GM18951 (cell line): Measurements from ENCODE around the gene FBXL19.

ENCODE experiments used
- POLR2A ChIP-seq: IDR thresholded peaks from 4 replicates; pipeline ENCODE4 v1.6.1; 2011; ENCODE audit warnings: mild to moderate bottlenecking; ENCODE audit not compliant: insufficient read length, insufficient read depth; ENCODE audit errors: extremely low read depth
- in situ Hi-C: fragments of 300-500 bp; cut with MboI; formaldehyde crosslinking; loops from one replicate; pipeline ENCODE4 v1.12.0; 2022; ENCODE audit warnings: low sequenced_read_pairs, mixed read lengths, inconsistent platforms; ENCODE audit not compliant: unreplicated experiment

FBXL19 gene

GRCh38 chr16:30958175-30959079 lies 35.1 kb downstream of the FBXL19 start:
- TF ChIP-seq POLR2A: peak; percentile 46
- in situ Hi-C loops: no loop called here

DNA sequence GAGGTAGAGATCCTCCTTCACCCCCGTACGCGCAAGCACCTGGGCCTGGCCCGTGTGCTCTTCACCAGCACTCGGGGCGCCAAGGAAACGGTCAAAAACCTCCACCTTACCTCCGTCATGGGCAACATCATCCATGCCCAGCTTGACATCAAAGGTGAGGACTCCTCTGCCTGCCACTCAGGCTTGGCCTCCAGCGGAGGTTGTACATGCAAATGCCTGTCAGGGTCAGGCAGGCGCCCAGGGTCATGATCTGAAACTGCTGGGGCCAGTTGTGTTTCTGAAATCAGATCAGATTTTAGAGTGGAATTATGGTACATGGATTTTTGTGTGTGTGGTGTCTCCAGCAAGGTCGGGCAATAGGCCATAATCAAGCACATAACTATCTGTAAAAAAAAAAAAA lies 38.0 kb downstream of the FBXL19 start:
- no peak for TF ChIP-seq POLR2A
- in situ Hi-C loops: no loop called here

GRCh38 chr16:30963925-30964511 lies 40.6 kb downstream of the FBXL19 start:
- TF ChIP-seq POLR2A: no peak
- in situ Hi-C loops: no loop called here

DNA sequence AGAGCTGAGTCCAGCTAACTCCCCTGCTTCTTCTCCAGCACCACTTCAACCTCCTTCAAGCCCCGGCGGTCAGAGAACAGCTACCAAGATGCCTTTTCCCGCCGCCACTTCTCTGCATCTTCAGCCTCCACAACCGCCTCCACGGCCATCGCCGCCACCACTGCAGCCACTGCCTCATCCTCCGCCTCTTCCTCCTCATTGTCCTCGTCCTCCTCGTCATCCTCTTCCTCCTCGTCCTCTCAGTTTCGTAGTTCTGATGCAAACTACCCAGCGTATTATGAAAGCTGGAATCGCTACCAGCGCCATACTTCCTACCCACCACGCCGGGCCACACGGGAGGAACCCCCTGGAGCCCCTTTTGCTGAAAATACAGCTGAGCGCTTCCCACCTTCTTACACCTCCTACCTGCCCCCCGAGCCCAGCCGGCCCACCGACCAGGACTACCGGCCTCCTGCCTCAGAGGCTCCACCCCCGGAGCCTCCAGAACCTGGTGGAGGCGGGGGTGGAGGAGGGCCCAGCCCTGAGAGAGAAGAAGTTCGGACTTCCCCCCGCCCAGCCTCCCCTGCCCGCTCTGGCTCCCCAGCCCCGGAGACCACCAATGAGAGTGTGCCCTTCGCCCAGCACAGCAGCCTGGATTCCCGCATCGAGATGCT lies 41.3 kb downstream of the FBXL19 start:
- TF ChIP-seq POLR2A: no peak
- in situ Hi-C loops: no loop called here

DNA sequence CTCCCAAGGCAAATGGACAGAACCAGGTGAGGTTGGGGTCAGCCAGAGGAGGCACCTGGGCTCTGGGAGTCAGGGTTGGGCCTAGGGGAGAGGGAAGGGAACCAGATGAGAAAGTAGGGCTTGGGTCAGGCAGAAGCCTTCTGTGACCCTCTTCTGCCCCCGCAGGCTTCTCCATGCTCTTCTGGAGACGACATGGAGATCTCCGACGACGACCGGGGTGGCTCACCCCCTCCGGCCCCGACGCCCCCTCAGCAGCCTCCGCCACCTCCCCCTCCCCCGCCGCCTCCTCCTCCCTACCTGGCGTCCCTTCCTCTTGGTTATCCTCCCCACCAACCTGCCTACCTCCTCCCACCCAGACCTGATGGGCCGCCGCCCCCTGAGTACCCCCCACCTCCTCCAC lies 42.1 kb downstream of the FBXL19 start:
- in situ Hi-C loops: no loop called here
- no peak for TF ChIP-seq POLR2A

DNA sequence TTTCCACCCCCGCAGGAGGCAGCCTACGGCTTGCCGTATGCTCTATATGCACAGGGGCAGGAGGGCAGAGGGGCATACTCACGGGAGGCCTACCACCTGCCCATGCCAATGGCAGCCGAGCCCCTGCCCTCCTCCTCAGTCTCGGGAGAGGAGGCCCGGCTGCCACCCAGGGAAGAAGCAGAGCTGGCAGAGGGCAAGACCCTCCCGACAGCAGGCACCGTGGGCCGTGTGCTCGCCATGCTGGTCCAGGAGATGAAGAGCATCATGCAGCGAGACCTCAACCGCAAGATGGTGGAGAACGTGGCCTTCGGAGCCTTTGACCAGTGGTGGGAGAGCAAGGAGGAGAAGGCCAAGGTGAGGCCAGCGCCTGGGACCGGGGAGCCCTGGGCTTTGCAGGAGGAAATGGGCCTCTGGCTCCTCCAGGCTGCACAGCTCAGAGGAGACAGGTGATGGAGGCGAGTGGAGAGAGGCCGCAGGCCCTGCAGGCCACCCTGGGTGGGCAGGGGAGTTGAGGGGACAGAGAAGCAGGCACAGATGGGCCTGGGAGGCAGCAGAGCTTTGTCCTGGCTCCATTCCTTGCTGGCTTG lies 42.8 kb downstream of the FBXL19 start:
- no peak for TF ChIP-seq POLR2A
- in situ Hi-C loops: no loop called here

DNA sequence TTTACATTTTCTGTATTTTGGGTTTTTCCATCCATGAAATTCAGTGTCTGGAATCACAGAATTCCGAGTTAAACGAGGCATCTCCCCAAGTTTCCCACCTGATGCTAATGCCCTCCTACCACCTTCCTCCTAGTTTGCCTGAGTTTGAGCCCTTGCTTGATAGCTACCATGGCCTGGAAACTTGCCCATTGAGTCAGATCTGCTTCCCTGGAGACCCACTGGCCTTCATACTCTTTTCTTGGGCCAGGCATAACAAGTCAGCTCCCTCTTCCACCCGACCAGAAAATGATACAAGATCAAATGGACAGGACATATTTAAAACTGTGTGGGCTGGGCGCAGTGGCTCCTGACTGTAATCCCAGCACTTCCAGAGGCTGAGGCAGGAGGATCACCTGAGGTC lies 44.4 kb downstream of the FBXL19 start:
- TF ChIP-seq POLR2A: no peak
- in situ Hi-C loops: no loop called here

DNA sequence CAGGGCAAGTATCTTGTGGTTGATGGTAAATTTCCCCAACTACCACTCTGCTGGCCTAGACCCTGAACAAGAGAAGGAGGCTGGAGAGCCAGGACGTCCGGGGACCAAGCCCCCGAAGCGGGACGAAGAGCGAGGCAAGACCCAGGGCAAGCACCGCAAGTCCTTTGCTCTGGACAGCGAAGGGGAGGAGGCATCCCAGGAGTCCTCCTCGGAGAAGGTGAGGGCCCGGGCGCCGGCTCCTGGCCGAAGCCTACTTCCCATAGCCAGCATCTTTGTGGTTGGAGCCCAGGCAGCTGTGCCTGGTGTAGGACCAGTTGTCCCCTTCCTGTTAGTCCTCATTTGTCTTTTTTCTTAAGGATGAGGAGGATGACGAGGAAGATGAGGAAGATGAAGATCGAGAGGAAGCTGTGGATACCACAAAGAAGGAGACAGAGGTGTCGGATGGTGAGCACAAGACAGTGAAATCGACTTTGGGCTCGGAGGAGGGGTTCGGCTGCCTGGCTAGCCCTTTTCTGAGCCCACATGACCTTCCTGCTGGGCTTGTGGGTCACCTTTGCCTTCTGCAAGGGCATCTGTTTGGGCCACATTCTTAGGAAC lies 46.0 kb downstream of the FBXL19 start:
- in situ Hi-C loops: no loop called here

DNA sequence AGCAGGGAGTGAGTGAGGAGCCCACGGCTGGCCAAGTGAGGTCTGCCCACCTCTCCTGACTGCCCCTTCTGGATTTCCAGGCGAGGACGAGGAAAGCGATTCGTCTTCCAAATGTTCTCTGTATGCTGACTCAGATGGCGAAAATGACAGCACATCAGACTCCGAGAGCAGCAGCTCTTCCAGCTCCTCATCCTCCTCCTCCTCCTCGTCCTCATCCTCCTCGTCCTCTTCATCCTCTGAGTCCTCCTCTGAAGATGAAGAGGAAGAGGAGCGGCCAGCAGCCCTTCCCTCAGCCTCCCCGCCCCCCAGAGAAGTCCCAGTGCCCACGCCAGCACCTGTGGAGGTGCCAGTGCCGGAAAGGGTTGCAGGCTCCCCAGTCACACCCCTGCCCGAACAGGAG lies 47.9 kb downstream of the FBXL19 start:
- TF ChIP-seq POLR2A: no peak
- in situ Hi-C loops: no loop called here

More for the DNA sequence above, 46.0 kb downstream of the FBXL19 start:
- no peak for TF ChIP-seq POLR2A

DNA sequence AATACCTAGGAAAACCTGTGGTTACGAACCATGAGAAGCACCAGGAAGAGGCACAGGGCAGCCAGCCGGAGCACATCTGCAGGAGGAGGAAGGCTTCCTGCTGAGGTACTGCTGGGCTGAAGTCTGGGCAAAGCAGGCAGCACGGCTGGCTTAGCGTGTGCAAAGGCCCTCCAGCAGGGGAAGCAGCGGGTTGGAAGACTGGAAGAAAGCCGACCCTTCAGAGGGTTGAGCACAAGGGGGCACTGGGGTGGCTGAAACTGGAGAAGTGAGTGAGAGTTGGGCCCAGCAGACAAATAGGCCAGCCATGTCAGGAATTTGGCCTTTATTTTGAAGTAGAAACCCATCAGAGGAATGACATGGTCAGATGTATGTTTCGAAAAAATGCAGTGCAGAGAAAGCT lies 49.5 kb downstream of the FBXL19 start:
- TF ChIP-seq POLR2A: no peak
- in situ Hi-C loops: no loop called here

DNA sequence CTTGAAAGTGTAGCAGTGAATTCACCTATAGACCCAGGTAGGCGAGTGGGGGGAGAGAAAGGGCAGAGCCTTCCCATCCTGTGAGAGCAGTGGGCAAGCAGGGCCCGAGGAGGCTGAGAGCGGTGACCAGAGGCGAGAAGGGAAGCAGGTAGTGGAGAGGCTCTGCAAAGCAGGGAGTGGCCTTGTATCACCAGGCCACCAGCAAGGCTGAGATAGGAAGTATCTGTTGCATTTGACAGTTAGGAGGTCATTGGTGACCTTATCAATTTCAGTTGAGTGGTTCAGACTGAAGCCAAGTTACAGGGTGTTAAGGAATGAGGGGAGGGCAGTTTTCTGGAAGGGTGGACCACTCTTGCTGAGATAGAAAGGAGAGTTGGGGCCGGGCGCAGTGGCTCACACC lies 51.0 kb downstream of the FBXL19 start:
- no peak for TF ChIP-seq POLR2A

GRCh38 chr16:30976486-30976885 lies 53.1 kb downstream of the FBXL19 start:
- TF ChIP-seq POLR2A: no peak
- in situ Hi-C loops: loop anchor here (25.0 kb wide), 2 partner anchors 461 to 886 kb away; partner anchors contain the start of genes COX6A2, ZNF267 and ZNF843

More for the DNA sequence above, 51.0 kb downstream of the FBXL19 start:
- in situ Hi-C loops: no loop called here

DNA sequence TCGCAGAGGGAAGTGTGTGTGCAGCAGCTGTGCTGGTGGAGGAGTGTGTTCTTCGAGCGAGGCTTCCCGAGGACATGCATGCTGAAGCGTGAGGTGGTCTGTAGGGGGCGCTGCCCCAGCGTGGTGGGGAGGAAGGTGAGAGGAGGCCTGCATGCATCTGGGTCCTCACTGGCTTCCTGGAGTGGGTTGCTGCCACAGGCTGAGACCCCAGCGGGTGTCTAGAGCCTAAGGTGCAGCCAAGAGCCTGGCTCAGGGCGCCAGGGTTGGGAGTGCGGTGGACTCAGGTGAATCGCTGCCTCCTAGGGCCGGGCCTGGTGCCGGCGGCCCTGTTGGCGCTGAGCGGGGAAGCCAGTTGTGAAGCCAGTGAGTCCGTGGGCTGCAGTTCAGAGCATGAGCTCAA lies 54.1 kb downstream of the FBXL19 start:
- TF ChIP-seq POLR2A: no peak
- in situ Hi-C loops: loop anchor here (25.0 kb wide), 2 partner anchors 460 to 885 kb away; partner anchors contain the start of genes COX6A2, ZNF267 and ZNF843
